Cardiac septum (tissue), 1 donor: ENCODE results near the gene RRP8. TPM values are rescaled to one million over a fixed set of nuclear protein-coding genes. Genes with fewer than 3 reads are reported as not detected.
A peak's percentile ranks its signal among the peaks of the same experiment; 100 is the strongest.

Experiments used
- DNase-seq: peaks from one replicate; pipeline ENCODE4 v3.0.0-alpha.2; 2020; ENCODE audit warnings: low spot score
- intact Hi-C: fragments of 100-400 bp; cut with DNase I; formaldehyde crosslinking; loops from one replicate; pipeline ENCODE4 v1.14.0; 2022
- total RNA-seq: library from RNA; stranded (reverse); fragmentation: NEBNext Ultra II Directional; extraction: Animal tissue kit (Norgen Biotek cat#: 25700); gene quantifications from one replicate; pipeline ENCODE4 v1.2.1, GENCODE V29; 2021
- donor health status: DM: no; HTN: no; CAD: no.

RRP8 gene
- total RNA-seq, 1 donor from 2014 or later = 21.3 TPM

DNA sequence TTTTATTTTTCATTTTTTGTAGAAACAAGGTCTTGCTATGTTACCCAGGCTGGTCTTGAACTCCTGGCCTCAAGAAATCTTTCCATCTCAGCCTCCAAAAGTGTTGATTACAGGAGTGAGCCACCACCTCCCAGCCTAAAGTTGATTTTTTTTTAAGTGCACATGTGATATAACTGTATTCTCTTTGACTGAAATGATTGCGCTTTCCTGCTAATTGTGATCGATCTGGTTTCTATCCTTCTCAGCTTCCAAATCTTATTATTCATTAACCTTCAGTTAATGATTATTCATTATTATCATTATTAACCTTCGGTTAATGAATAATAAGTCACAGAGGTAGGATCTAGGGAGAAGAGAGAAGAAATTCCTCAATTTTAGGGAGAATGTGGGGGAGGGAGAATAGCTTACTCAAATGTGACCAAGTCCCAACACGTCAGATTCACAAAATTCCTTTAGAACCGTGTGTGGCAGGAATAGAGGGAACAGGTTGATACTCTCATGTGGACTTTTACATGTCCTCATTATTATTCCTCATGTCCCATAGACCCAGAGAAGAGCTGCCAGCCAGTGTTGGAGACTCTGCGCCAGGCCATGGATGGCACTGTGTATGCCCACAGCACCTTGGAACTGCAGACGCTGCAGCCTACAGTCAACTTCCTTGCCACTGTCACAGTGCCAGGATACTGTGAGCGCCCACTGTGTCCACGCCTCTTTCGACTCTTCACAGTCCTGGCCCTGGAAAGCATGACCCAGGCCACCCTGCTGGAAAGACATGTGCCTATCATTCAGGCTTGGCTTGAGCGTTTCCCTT is 47.1 kb downstream of the RRP8 start:
- no peak for DNase-seq
- intact Hi-C loops = no loop called here

DNA sequence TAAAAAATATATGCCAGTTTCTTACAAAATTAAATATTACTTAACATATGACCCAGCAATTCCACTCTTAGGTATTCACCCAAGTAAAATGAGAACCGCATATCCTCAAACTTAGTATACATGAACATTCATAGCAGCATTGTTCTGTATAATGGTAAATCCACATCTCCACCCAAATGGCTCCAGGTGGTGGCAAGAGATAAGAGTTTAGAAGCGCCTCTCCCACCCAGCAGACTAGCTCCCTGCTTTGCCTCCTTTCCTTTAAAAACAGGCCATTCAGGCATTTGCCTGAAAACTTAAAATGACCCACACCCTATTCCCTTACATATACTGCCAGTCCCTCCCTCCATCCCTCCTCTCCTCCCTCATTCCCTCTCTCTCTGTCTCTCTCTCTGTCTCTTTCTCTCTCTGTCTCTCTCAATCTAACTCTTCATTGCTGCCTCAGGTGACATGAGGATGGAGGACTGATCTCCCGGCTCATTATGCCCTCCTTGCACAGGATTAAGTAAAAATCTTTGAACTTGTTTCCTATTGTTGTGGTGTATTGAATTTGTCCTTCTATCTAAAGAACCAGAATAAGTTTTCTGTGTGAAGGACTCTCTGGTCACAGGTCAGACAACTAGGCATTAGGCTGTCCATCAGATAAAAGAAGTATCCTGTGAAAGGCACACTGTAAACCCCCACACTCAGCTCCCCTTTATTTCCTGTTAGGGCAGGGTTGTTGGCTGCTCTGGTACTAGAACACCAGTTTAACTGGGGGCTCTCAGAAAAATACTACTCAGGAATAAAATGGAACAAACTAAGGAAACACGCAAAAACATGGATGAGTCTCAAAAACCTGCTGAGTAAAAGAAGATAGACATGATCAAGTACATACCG is 48.3 kb downstream of the RRP8 start:
- intact Hi-C loops = no loop called here
- DNase-seq = no peak

DNA sequence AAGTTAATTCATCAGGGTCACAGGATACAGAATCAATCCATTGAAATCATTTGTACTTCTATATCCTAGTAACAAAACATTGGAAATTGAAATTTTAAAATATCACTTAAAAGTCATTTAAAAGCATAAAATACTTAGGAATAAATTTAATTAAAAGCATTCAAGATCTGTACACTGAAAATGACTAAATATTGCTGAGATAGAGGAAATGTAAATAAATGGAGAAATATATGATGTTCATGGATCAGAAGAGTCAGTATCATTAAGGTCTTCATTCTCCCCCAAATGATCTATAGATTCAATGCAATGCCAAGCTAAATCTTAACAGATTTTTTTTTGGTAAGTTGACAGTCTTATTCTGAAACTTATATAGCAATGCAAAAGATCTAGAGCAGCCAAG is 49.8 kb downstream of the RRP8 start:
- DNase-seq = no peak
- intact Hi-C loops = no loop called here

DNA sequence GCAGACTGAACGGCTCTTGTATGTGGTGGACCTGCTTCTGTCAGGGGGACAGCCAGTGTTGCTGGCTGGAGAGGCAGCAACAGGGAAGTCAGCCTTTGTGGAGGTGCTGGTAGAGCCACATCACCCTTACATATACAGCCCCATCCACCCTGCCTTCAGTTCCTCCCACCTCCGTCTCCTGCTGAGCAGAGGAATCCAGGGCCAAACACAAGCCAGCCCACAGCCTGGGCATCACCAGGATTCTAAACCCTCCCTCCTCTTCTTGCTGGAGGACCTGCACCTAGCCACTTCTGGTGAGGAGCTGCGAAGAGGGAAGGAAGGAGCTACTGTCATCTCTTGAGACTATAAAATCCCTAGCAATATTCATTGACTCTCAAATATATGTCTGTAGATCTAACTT is 54.8 kb downstream of the RRP8 start:
- DNase-seq = no peak
- intact Hi-C loops = no loop called here

DNA sequence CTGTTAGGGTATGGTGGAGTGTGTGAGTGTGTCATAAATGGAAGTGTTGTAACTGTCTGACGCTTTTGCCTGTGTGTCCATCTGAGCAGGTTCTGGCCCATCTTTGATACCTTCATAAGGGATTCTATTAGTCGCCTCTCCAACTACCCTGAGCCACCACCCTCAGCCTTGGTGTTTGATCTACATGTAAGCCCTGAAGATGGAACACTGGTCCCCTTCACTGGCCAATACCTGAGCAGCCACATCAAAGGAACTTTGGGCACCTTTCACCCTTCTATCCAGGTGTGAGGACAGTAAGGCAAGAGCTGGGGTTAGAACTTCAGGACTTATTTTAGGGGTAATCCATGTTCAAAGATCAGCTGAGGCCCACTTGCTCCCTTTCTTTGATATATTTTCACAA is 55.3 kb downstream of the RRP8 start:
- intact Hi-C loops = no loop called here
- no peak for DNase-seq

DNA sequence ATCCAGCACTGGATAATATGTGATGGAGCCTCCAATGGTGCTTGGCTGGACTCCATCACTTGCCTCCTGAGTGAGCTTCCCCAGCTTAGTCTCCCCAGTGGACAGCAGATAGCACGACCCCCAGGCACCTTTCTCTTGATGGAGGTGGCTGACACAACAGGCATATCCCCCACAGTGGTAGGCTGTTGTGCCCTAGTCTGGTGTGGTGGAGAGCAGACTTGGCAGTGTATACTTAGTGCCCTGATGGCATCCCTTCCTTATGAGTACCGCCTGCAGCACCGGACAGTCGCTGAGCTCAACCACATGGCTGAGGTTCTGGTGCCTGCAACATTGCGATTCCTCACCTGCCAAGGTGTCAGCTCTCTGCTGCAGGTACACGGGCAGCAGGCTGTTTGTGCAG is 56.2 kb downstream of the RRP8 start:
- no peak for DNase-seq
- intact Hi-C loops = no loop called here

DNA sequence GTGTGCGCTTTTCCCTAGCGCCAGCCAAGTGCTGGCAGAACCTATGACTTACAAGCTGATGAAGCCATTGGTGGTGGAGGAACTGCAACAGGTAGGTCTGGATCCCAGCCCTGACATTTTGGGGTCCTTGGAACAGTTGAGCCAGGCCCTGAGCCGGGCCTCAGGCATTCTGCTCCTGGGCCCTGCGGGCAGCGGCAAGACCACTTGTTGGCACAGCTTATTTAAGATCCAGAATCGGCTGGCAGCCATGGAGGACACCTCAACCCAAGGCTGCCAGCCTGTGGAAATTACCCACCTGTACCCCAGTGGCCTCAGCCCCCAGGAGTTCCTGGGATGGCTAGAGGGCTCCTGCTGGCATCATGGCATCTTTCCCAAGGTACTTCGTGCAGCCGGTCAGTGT is 56.7 kb downstream of the RRP8 start:
- intact Hi-C loops = no loop called here
- no peak for DNase-seq

DNA sequence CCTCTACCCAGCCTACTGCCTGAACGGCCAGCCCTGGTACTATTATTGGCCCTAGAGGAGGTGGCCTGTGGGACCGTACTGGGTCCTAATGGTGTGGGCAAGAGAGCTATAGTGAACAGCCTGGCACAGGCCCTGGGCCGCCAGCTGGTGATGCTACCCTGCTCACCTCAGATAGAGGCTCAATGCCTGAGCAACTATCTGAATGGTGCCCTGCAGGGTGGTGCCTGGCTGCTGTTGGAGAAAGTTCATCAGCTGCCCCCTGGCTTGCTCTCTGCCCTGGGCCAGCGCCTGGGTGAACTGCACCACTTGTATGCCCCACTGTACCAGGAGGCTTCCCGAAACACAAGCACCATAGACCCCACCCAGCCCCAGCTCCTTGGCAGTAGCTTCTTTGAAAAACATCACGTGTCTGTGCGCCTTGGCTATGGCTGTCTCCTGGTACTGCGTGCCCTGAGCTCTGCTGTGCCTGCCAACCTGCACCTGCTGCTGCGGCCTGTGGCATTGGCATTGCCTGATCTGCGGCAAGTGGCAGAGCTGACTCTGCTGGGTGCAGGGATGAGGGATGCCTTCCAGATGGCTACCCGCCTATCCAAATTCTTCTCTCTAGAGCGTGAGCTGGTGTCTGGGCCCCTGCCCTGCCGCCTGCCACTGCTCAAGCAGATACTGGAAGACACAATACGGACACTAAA is 57.4 kb downstream of the RRP8 start:
- intact Hi-C loops = no loop called here
- DNase-seq = peak; percentile 78

Other genes starting within 250 kb of the RRP8 start
- gene SMPD1, start 213.1 kb downstream of the RRP8 start, total RNA-seq = 57.8 TPM
- 72.0 TPM for gene APBB1, start 184.5 kb downstream of the RRP8 start, total RNA-seq
- gene HPX, start 162.6 kb downstream of the RRP8 start, total RNA-seq = 0.27 TPM
- gene TRIM3, start 129.7 kb downstream of the RRP8 start, total RNA-seq = 11.7 TPM
- 20.1 TPM for gene ARFIP2, start 122.3 kb downstream of the RRP8 start, total RNA-seq
- 21.7 TPM for gene TIMM10B, start 122.1 kb downstream of the RRP8 start, total RNA-seq
- 8.2 TPM for gene DNHD1, start 106.3 kb downstream of the RRP8 start, total RNA-seq
- gene ILK, start 158 bp upstream of the RRP8 start, total RNA-seq = 229 TPM
- gene TAF10, start 8.6 kb upstream of the RRP8 start, total RNA-seq = 126 TPM
- 72.0 TPM for gene TPP1, start 15.8 kb upstream of the RRP8 start, total RNA-seq
- gene DCHS1, start 52.2 kb upstream of the RRP8 start, total RNA-seq = 9.2 TPM
- 39.5 TPM for gene MRPL17, start 79.7 kb upstream of the RRP8 start, total RNA-seq
- not detected for gene OR2AG2, start 168.4 kb upstream of the RRP8 start, total RNA-seq
- gene OR2AG1, start 179.4 kb upstream of the RRP8 start, total RNA-seq = not detected
- gene OR6A2, start 196.1 kb upstream of the RRP8 start, total RNA-seq = not detected
- not detected for gene OR10A5, start 242.1 kb upstream of the RRP8 start, total RNA-seq